ENCODE data around the gene SIM2. TPM values are rescaled to one million over a fixed set of nuclear protein-coding genes. Genes with fewer than 3 reads are reported as not detected.

The SIM2 gene
- total RNA-seq, 1 experiment from 2014 or later, result 1.6 TPM

- no peak for DNase-seq (ENCODE audit: low spot score)
Observed at GRCh38 chr21:36738489-36739126, 39.7 kb downstream of the SIM2 start.

GRCh38 chr21:36741506-36741905 lies 42.6 kb downstream of the SIM2 start:
- no peak for DNase-seq (ENCODE audit: low spot score)

DNA sequence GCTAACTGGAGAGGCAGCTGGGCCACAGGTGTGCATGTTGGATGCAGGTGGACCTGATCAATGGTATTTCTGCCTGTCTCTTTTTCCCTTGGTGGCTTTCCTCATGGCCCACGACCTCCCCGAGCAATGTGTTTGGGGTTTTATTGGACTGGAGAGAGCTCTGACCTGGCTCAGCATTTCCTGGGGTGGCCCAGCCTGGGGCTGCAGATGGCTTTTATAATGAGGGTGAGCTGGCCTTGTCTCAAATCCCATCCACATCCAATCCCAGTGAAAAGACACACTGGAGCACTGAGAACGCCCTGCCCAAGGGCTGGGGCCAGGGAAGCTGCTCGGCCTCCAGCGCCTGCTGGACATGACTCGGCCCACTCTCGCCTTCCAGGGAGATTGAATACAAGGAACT lies 44.1 kb downstream of the SIM2 start:
- DNase-seq (ENCODE audit: low spot score), result no peak

- no peak for DNase-seq (ENCODE audit: low spot score)
Observed at GRCh38 chr21:36743446-36743845, 44.5 kb downstream of the SIM2 start.

GRCh38 chr21:36744190-36744559 lies 45.3 kb downstream of the SIM2 start:
- no peak for DNase-seq (ENCODE audit: low spot score)

DNA sequence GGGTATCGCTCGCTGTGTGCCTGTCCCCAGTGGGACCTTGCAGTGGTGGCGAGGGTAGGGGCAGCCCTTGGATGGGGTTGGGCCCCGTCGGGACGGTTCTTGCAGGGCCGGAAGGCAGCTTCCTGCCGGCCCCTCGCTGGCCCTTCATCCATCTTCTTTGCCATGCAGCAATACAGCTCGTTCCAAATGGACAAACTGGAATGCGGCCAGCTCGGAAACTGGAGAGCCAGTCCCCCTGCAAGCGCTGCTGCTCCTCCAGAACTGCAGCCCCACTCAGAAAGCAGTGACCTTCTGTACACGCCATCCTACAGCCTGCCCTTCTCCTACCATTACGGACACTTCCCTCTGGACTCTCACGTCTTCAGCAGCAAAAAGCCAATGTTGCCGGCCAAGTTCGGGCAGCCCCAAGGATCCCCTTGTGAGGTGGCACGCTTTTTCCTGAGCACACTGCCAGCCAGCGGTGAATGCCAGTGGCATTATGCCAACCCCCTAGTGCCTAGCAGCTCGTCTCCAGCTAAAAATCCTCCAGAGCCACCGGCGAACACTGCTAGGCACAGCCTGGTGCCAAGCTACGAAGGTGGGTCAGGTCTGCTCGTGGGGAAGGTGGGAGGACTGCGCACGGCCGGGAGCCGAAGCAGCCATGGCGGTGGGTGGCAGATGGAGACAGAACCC lies 45.8 kb downstream of the SIM2 start:
- DNase-seq (ENCODE audit: low spot score), result no peak

- no peak for DNase-seq (ENCODE audit: low spot score)
Observed at GRCh38 chr21:36745459-36745858, 46.5 kb downstream of the SIM2 start.

GRCh38 chr21:36747041-36747814 lies 48.3 kb downstream of the SIM2 start:
- no peak for DNase-seq (ENCODE audit: low spot score)

DNA sequence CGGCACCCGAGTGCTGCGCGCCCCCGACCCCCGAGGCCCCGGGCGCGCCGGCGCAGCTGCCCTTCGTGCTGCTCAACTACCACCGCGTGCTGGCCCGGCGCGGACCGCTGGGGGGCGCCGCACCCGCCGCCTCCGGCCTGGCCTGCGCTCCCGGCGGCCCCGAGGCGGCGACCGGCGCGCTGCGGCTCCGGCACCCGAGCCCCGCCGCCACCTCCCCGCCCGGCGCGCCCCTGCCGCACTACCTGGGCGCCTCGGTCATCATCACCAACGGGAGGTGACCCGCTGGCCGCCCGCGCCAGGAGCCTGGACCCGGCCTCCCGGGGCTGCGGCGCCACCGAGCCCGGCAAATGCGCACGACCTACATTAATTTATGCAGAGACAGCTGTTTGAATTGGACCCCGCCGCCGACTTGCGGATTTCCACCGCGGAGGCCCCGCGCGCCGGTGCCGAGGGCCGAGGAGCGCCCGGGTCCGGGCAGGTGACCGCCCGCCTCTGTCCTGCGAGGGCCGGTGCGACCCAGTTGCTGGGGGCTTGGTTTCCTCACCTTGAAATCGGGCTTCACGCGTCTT lies 49.0 kb downstream of the SIM2 start:
- no peak for DNase-seq (ENCODE audit: low spot score)

DNA sequence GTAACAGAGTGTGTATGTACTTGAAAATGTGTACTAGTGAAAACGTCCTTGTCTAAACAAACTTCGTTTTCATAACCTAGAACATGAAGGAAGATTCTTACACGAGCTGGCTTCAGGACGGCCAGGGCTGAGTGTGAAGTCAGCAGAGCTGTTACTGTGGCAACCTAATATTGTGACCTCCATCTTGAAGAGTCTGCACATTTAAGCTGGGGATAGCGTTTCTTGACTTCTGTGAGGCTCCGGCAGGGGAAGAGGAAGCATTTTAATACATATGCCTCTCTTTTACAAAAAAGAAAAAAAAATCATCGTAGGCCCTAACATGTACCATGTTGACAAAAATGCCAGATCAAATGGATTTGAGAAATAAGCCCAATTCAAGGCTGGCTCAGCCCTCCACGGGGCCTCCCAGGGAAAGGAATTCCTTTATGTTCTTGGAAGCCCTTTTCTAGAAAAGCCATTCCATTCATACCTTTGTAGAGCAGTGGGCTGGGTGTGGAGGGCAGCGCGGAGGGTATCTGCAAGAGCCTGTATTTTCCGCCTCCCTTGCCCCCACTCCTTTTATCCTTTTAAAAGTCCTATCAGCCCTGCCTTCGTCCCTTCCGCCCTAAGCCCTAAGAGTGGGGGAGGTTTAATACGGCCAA lies 51.1 kb downstream of the SIM2 start:
- no peak for DNase-seq (ENCODE audit: low spot score)

GRCh38 chr21:36750576-36750959 lies 51.7 kb downstream of the SIM2 start:
- no peak for DNase-seq (ENCODE audit: low spot score)

DNA sequence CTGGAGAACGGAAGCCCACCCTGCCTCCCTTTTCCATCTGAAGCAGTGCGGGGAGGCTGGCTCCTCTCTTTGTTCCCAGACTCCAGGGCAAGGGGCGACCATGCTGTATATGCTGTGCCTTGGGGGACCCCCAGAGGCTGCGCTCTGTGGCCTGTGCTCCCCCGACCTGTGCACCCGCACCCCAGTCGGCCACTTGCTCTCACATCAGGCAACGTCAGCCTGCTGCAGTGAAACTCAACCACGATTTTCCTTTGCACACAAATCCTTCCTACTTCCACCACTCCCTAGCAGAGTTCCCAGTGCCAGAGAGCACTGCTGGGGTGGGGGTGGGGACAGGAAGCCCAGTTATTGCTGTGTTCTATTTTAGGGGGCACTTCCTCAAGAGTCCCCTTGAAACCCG lies 52.5 kb downstream of the SIM2 start:
- DNase-seq (ENCODE audit: low spot score), result no peak

GRCh38 chr21:36753556-36753955 lies 54.6 kb downstream of the SIM2 start:
- DNase-seq (ENCODE audit: low spot score), result no peak

DNA sequence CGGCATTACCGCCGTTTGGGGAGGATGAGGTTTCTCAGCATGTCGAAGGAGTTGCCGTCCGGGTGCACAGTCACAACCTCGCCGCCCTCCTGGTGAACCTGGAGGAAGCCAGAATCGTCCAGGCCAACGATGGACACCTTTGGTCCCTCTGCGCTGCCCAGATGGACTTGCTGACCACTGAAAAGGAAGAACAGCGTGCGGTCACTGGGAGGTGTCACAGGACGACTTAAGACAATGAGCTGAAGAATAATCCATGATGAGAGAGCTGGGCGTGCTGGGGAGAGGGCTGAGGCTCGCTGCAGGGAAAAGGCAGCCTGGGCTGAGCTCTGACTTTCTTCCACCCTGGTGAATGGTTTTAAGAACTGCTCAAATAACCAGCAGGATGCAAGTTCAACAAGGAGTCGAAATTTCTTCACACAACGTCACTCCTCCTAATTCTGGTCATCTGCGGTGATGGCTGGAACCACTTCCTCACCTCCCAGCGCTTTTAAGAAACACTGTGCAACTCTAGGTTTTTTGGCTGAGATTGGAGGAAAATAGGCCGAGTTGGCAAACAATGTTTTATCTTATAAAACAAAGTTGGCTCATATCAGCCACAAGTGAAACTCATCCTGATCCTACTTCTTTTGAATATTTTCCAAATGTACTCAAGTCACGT lies 55.5 kb downstream of the SIM2 start:
- DNase-seq (ENCODE audit: low spot score), result no peak

DNA sequence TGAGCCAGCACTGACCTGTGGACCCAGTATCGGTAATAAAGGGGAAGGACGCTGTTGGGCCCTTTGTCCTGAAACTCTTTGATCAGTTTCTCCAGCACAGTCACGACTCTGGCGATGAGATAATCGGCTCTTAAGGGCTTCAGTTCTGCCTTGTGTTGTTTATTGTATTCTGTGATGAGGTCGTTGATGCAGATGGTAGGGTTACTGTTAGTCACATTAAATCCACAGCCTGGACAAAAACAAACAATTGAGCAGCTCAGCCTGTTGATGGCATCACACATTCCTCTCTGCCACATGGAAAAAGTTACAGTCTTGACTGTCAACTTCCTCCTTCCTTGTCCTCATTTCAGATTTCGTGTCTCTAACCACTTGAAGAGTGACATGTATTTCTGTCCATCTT lies 57.6 kb downstream of the SIM2 start:
- peak; percentile 47 for DNase-seq (ENCODE audit: low spot score)

DNA sequence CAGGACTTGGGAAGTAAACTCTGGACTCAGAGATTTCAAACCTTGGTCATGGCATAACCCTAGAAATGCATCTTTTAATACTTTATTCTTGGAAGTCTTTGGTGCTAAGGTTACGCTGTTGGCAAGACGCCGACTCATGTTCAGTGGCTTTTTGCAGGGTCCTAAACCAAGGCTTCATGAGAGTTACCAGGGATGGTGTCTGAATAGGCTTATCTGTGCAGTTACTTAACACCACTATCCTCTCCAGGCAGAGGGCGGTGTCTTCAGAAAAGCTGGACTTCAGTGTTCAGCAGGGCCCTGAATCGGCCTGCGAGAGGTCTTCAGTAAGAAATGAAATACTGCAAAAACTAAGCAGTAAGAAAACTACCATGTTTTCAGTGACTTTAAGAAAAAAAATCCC lies 58.3 kb downstream of the SIM2 start:
- DNase-seq (ENCODE audit: low spot score), result no peak

DNA sequence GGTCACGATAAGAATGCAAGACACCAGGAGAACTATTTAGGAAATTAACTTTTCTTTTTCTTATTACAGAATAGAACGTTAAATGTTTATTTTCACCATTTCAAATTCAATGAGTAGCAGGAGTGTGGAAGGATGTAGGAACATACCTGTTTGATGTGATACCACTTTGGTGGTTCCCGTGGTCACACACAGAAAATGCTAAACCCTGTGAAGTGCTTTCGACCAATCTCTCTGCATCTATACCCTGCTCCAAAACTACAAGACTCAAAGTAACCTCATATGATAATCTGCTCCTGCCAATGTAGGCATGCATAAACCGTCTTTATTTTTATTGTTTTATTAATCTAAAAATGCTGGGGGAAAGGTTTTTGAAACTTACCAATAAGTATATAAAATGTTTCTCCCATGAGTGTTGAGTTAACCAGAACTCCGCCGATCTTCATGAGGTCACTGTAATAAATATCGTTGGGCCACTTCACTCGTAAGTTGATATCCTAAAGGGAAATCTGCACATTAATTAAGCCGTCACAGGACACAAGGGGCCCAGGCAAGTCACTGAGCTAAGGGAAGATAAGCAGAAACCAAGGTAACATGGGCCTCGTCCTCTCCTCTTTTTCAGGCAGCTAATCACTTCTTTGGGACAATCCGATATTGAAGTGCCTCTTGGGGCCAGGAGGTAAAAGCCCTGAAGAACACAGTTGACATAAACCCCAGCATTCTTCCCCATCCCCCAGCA lies 60.6 kb downstream of the SIM2 start:
- no peak for DNase-seq (ENCODE audit: low spot score)

DNA sequence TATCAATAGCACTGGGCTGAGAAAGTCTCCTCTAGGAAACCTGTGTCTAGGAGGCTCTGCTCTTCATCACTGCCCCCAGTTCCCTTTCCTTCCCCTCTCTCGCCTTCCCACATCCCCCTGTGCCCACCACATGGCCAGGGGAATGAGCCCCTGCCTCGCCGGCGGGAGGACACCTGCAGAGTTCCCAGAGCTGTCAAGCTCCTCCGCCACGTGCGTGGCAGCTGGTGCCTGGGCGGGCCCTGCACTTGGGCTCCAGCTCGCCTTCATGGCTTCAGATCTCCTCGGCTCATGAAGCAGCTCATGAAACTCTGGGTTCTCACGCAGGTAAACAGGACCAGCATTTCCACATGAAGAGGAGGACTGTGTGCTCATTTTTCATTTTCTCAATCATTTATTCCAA lies 62.8 kb downstream of the SIM2 start:
- no peak for DNase-seq (ENCODE audit: low spot score)

GRCh38 chr21:36762642-36763041 lies 63.7 kb downstream of the SIM2 start:
- DNase-seq (ENCODE audit: low spot score), result no peak

- DNase-seq (ENCODE audit: low spot score), result no peak
Observed at GRCh38 chr21:36763305-36763704, 64.4 kb downstream of the SIM2 start.

DNA sequence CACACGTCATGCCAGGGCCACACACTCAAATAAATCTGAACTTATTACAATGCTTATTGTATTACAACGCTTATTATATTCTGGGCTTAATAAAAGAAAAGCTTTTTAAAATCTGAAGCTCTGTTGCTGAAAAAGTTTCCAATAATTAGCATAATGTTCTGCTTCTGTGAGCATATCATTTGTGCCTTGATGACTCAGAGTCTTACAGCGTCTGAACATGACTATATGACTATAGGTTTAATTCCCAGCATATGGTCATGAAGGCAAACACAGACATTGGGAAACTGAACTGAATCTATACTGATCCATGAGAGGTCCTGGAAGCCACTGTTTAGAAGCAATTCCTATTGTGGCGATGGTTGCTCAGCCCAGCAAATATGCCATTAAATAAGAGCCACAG lies 66.3 kb downstream of the SIM2 start:
- no peak for DNase-seq (ENCODE audit: low spot score)
